A549 (cell line): ENCODE data around the gene BCL11B. TPM values are rescaled to one million over a fixed set of nuclear protein-coding genes. Genes with fewer than 3 reads are reported as not detected.

ENCODE experiments used
- ATAC-seq, 2 experiments: fragments of 200-7000 bp in 1 of 2; fragments of >200 bp in 1 of 2; cut with Nextera tagmentation in 1 of 2; cut with Tn5 transposase in 1 of 2; 3 replicates each; pipeline versions ENCODE4 v1.8.0 to v1.9.1; 2018 to 2020; ENCODE audit warnings: mild to moderate bottlenecking in 1 of 2, moderate library complexity in 1 of 2
- CTCF ChIA-PET: fragments of 300-600 bp; sonication (Branson Sonifier 250); formaldehyde crosslinking; extraction: SDS; loops from one replicate; lab custom pipeline; 2021; ENCODE audit warnings: antibody characterized with exemption, inconsistent platforms; lab: Yijun Ruan, JAX
- POLR2A ChIA-PET: fragments of 350-600 bp; formaldehyde crosslinking; extraction: SDS; loops from one replicate; lab custom pipeline; 2021; ENCODE audit warnings: antibody characterized with exemption, inconsistent platforms; lab: Yijun Ruan, JAX
- DNase-seq, 2 experiments: peaks; one replicate each; pipeline versions ENCODE4 v3.0.0 to v3.0.0-alpha.2; 2011 to 2016; ENCODE audit warnings: low read depth in 1 of 2, low spot score in 1 of 2
- FAIRE-seq: peaks from 2 replicates; lab custom pipeline; 2011; peaks lifted over from hg19 to GRCh38; lab: Jason Lieb, UNC
- H3K27ac ChIP-seq, 2 experiments: fragments of >200 bp; sonication (Bioruptor Twin); formaldehyde crosslinking; 3 replicates each; pipeline ENCODE4 v1.5.1; 2016 to 2017
- H3K4me1 ChIP-seq: fragments of >200 bp; sonication (Bioruptor Twin); formaldehyde crosslinking; 3 replicates; pipeline ENCODE4 v1.6.1; 2016
- H3K4me2 ChIP-seq: fragments of >200 bp; sonication (Bioruptor Twin); formaldehyde crosslinking; 3 replicates; pipeline ENCODE4 v1.6.1; 2016
- H3K4me3 ChIP-seq: fragments of >200 bp; sonication (Bioruptor Twin); formaldehyde crosslinking; 3 replicates; pipeline ENCODE4 v1.5.1; 2016
- H3K9me3 ChIP-seq: fragments of >200 bp; sonication (Bioruptor Twin); formaldehyde crosslinking; 3 replicates; pipeline ENCODE4 v1.6.1; 2016
- ATOH8 ChIP-seq: fragments of 250-450 bp; sonication (Bioruptor Pico); IDR thresholded peaks from 2 replicates; pipeline ENCODE4 v1.5.0; 2020; ENCODE audit warnings: low read depth, mild to moderate bottlenecking, moderate library complexity
- BHLHE40 ChIP-seq: IDR thresholded peaks from 2 replicates; pipeline ENCODE4 v1.6.1; 2012; ENCODE audit warnings: low read depth, low read length, inconsistent platforms
- CBX2 ChIP-seq: fragments of 200-600 bp; sonication (generic); IDR thresholded peaks from 2 replicates; pipeline ENCODE4 v1.6.1; 2016; ENCODE audit warnings: low read depth, mild to moderate bottlenecking, borderline replicate concordance
- CBX8 ChIP-seq: fragments of 200-600 bp; sonication (generic); IDR thresholded peaks from 2 replicates; pipeline ENCODE4 v1.6.1; 2016
- CEBPB ChIP-seq, 2 experiments: fragments of >200 bp in 1 of 2; sonication (Bioruptor Twin) in 1 of 2; formaldehyde crosslinking in 1 of 2; IDR thresholded peaks; 2 replicates each; pipeline ENCODE4 v1.6.1; 2012 to 2016
- CHD4 ChIP-seq: fragments of 200-600 bp; sonication (generic); IDR thresholded peaks from 2 replicates; pipeline ENCODE4 v1.6.1; 2016; ENCODE audit warnings: antibody characterized with exemption, mild to moderate bottlenecking, borderline replicate concordance
- EHF ChIP-seq: fragments of 250-450 bp; sonication (Bioruptor Pico); IDR thresholded peaks from 2 replicates; pipeline ENCODE4 v1.5.0; 2020; ENCODE audit warnings: mild to moderate bottlenecking
- EHMT2 ChIP-seq: fragments of 200-600 bp; sonication (generic); IDR thresholded peaks from 2 replicates; pipeline ENCODE4 v1.6.1; 2016; ENCODE audit warnings: antibody characterized with exemption, low read depth, mild to moderate bottlenecking, moderate library complexity
- EP300 ChIP-seq, 2 experiments: fragments of >200 bp; sonication (Bioruptor Twin); formaldehyde crosslinking; IDR thresholded peaks; 2 replicates in 1 of 2; 3 replicates in 1 of 2; pipeline ENCODE4 v1.6.1; 2016 to 2017
- FOSL2 ChIP-seq, 2 experiments: fragments of 450-650 bp in 1 of 2; fragments of >200 bp in 1 of 2; sonication (Bioruptor Twin) in 1 of 2; formaldehyde crosslinking; IDR thresholded peaks; 2 replicates each; pipeline versions ENCODE4 v1.5.0 to v1.6.1; 2016 to 2020; ENCODE audit warnings: mild to moderate bottlenecking in 1 of 2, moderate library complexity in 1 of 2
- HEYL ChIP-seq: fragments of 250-450 bp; sonication (Bioruptor Pico); IDR thresholded peaks from 2 replicates; pipeline ENCODE4 v1.8.0; 2021; ENCODE audit warnings: mild to moderate bottlenecking, moderate library complexity
- HOXB5 ChIP-seq: fragments of 250-450 bp; sonication (Bioruptor Pico); IDR thresholded peaks from 2 replicates; pipeline ENCODE4 v1.5.0; 2020; ENCODE audit warnings: mild to moderate bottlenecking, moderate library complexity
- JUNB ChIP-seq: fragments of >200 bp; sonication (Bioruptor Twin); formaldehyde crosslinking; IDR thresholded peaks from 2 replicates; pipeline ENCODE4 v1.6.1; 2016
- KDM5A ChIP-seq: fragments of 200-600 bp; sonication (generic); IDR thresholded peaks from 2 replicates; pipeline ENCODE4 v1.6.1; 2016; ENCODE audit warnings: antibody characterized with exemption, mild to moderate bottlenecking
- NFE2L2 ChIP-seq: fragments of 150-350 bp; conservative IDR thresholded peaks from 2 replicates; pipeline ENCODE4 v1.6.1; 2014; ENCODE audit warnings: low read length
- NPAS2 ChIP-seq: fragments of 250-450 bp; sonication (Bioruptor Pico); IDR thresholded peaks from 2 replicates; pipeline ENCODE4 v1.8.0; 2022; ENCODE audit warnings: mild to moderate bottlenecking, moderate library complexity, borderline replicate concordance
- NR3C1 ChIP-seq: fragments of >200 bp; sonication (Bioruptor Twin); formaldehyde crosslinking; IDR thresholded peaks from 3 replicates; pipeline ENCODE4 v1.6.1; 2017
- PHF8 ChIP-seq: fragments of 200-600 bp; sonication (generic); IDR thresholded peaks from 2 replicates; pipeline ENCODE4 v1.6.1; 2016; ENCODE audit warnings: low read depth, mild to moderate bottlenecking, antibody characterized with exemption, moderate library complexity, borderline replicate concordance
- RAD21 ChIP-seq, 2 experiments: fragments of >200 bp in 1 of 2; sonication (Bioruptor Twin) in 1 of 2; formaldehyde crosslinking in 1 of 2; IDR thresholded peaks in 1 of 2; conservative IDR thresholded peaks in 1 of 2; 2 replicates in 1 of 2; 3 replicates in 1 of 2; pipeline ENCODE4 v1.6.1; 2012 to 2018; ENCODE audit warnings: inconsistent platforms in 1 of 2
- RNF2 ChIP-seq: fragments of 200-600 bp; sonication (generic); IDR thresholded peaks from 2 replicates; pipeline ENCODE4 v1.6.1; 2016; ENCODE audit warnings: low read depth, mild to moderate bottlenecking, antibody characterized with exemption, moderate library complexity, borderline replicate concordance
- SREBF2 ChIP-seq: fragments of 450-650 bp; IDR thresholded peaks from 2 replicates; pipeline ENCODE4 v1.6.1; 2014; ENCODE audit warnings: mild to moderate bottlenecking, moderate library complexity
- TP53 ChIP-seq: fragments of 250-450 bp; sonication (Bioruptor Pico); IDR thresholded peaks from 2 replicates; pipeline ENCODE4 v1.5.0; 2021; ENCODE audit warnings: mild to moderate bottlenecking, moderate library complexity
- ZFP36 ChIP-seq: fragments of 450-650 bp; IDR thresholded peaks from 2 replicates; pipeline ENCODE4 v1.6.1; 2014; ENCODE audit warnings: borderline replicate concordance; ENCODE audit not compliant: partially characterized antibody
- WGBS: methylation state at CpG from one replicate; pipeline ENCODE4 v1.1.6; 2017; ENCODE audit errors: missing lambda C conversion rate; 5-methylcytosine and 5-hydroxymethylcytosine counted together
- polyA plus RNA-seq, 4 experiments: library from polyadenylated mRNA; depleted of rRNA in 3 of 4; stranded (reverse); fragments of >200 nt; fragmentation: RNase III in 1 of 4; extraction: RNeasy Plus Mini Kit Qiagen cat#74134 plus additional on column Dnase treatment in 1 of 4; gene quantifications; 2 replicates in 3 of 4; 3 replicates in 1 of 4; pipeline ENCODE4 v1.2.3, GENCODE V29; 2011 to 2017
- TF ChIP-seq, protein P1 (sequence below): IDR thresholded peaks from 2 replicates; pipeline ENCODE4 v1.6.1; 2012
- TF ChIP-seq, protein P2 (sequence below): fragments of >200 bp; sonication (Bioruptor Twin); formaldehyde crosslinking; IDR thresholded peaks from 3 replicates; pipeline ENCODE4 v1.6.1; 2016
- TF ChIP-seq, protein P3 (sequence below): fragments of 250-450 bp; sonication (Bioruptor Pico); IDR thresholded peaks from 2 replicates; pipeline ENCODE4 v1.5.0; 2021; ENCODE audit warnings: mild to moderate bottlenecking, moderate library complexity, borderline replicate concordance
- TF ChIP-seq, protein P4 (sequence below): fragments of 450-650 bp; IDR thresholded peaks from 2 replicates; pipeline ENCODE4 v1.6.1; 2014; ENCODE audit warnings: antibody characterized with exemption

The BCL11B gene
- polyA plus RNA-seq, 2 of the 4 experiments (the other 2 are of a cell fraction) = 0.43 to 0.49 TPM

GRCh38 chr14:99208318-99208717 lies 63.7 kb downstream of the BCL11B start (continued):
- TF ChIP-seq ATOH8 (CRISPR knock-in tag) (no peak), CEBPB (IDR thresholded peaks at IDR 0.05) (no peak), FOSL2 (IDR thresholded peaks at IDR 0.05) (no peak), FOSL2 (CRISPR knock-in tag; IDR thresholded peaks at IDR 0.05) (no peak), KDM5A (no peak)

GRCh38 chr14:99207456-99207855 lies 64.5 kb downstream of the BCL11B start:
- WGBS = 53% methylated on average over 4 of the region's 4 CpGs
- ChIA-PET CTCF (no interaction called here), POLR2A (no interaction called here)
- Histone ChIP-seq H3K4me3 (no peak overlapping the region), H3K9me3 (no peaks in the 10 kb centered on the region), H3K27ac (no peak overlapping the region), H3K4me1 (no peaks in the 10 kb centered on the region), H3K4me2 (no peak overlapping the region)
- FAIRE-seq (no peak), DNase-seq (no peak), ATAC-seq (no peak)
- TF ChIP-seq, protein P1, sequence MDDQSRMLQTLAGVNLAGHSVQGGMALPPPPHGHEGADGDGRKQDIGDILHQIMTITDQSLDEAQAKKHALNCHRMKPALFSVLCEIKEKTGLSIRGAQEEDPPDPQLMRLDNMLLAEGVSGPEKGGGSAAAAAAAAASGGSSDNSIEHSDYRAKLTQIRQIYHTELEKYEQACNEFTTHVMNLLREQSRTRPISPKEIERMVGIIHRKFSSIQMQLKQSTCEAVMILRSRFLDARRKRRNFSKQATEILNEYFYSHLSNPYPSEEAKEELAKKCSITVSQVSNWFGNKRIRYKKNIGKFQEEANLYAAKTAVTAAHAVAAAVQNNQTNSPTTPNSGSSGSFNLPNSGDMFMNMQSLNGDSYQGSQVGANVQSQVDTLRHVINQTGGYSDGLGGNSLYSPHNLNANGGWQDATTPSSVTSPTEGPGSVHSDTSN = no peak
- TF ChIP-seq, protein P2, sequence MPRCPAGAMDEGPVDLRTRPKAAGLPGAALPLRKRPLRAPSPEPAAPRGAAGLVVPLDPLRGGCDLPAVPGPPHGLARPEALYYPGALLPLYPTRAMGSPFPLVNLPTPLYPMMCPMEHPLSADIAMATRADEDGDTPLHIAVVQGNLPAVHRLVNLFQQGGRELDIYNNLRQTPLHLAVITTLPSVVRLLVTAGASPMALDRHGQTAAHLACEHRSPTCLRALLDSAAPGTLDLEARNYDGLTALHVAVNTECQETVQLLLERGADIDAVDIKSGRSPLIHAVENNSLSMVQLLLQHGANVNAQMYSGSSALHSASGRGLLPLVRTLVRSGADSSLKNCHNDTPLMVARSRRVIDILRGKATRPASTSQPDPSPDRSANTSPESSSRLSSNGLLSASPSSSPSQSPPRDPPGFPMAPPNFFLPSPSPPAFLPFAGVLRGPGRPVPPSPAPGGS = no peak
- TF ChIP-seq NPAS2 (CRISPR knock-in tag) (no peak), HEYL (CRISPR knock-in tag) (no peak), EP300 (IDR thresholded peaks at IDR 0.05) (no peak), ZFP36 (no peak), CBX2 (no peak)

- CTCF ChIA-PET = interaction anchor here (1.1 kb wide), 1 partner anchor 1228 kb away, joined by 3 read pairs; no protein-coding TSS in a partner anchor
- DNase-seq = no peak
- ATAC-seq = no peak
- TF ChIP-seq PHF8 (no peak), CHD4 (no peak), TP53 (no peak), JUNB (no peak), SREBF2 (no peak)
- no peak overlapping the region for H3K4me2 ChIP-seq
- FAIRE-seq = no peak
- H3K4me3 ChIP-seq = no peak overlapping the region
- no peaks in the 10 kb centered on the region for H3K9me3 ChIP-seq
- no peaks in the 10 kb centered on the region for H3K4me1 ChIP-seq
- POLR2A ChIA-PET = no interaction called here
- WGBS = 55% methylated on average over 4 of the region's 4 CpGs
- H3K27ac ChIP-seq = no peak overlapping the region
Measured at GRCh38 chr14:99206090-99206489, 65.9 kb downstream of the BCL11B start.

- Histone ChIP-seq H3K27ac (no peak overlapping the region), H3K4me1 (no peaks in the 10 kb centered on the region), H3K4me2 (no peak overlapping the region), H3K9me3 (no peaks in the 10 kb centered on the region), H3K4me3 (no peak overlapping the region)
- no peak for ATAC-seq
- CTCF ChIA-PET = interaction anchor here (1.1 kb wide), 1 partner anchor 1227 kb away, joined by 3 read pairs; no protein-coding TSS in a partner anchor
- no peak for DNase-seq
- 80% methylated on average over 17 of the region's 17 CpGs for WGBS
- FAIRE-seq = no peak
- POLR2A ChIA-PET = no interaction called here
- TF ChIP-seq CEBPB (IDR thresholded peaks at IDR 0.05) = no peak
- no peak for TF ChIP-seq HOXB5 (CRISPR knock-in tag)
- no peak for TF ChIP-seq RAD21 (conservative IDR thresholded peaks at IDR 0.05 in 1 of 2, IDR thresholded peaks at IDR 0.05 in 1 of 2)
- TF ChIP-seq NFE2L2 = no peak
- TF ChIP-seq CBX2 = no peak
- no peak for TF ChIP-seq BHLHE40
- no peak for TF ChIP-seq CBX8
- TF ChIP-seq JUNB = no peak
- TF ChIP-seq, protein P3, sequence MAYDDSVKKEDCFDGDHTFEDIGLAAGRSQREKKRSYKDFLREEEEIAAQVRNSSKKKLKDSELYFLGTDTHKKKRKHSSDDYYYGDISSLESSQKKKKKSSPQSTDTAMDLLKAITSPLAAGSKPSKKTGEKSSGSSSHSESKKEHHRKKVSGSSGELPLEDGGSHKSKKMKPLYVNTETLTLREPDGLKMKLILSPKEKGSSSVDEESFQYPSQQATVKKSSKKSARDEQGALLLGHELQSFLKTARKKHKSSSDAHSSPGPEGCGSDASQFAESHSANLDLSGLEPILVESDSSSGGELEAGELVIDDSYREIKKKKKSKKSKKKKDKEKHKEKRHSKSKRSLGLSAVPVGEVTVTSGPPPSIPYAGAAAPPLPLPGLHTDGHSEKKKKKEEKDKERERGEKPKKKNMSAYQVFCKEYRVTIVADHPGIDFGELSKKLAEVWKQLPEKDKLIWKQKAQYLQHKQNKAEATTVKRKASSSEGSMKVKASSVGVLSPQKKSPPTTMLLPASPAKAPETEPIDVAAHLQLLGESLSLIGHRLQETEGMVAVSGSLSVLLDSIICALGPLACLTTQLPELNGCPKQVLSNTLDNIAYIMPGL (CRISPR knock-in tag) = no peak
- no peak for TF ChIP-seq EHF
- no peak for TF ChIP-seq RNF2
- no peak for TF ChIP-seq EHMT2
- TF ChIP-seq, protein P4, sequence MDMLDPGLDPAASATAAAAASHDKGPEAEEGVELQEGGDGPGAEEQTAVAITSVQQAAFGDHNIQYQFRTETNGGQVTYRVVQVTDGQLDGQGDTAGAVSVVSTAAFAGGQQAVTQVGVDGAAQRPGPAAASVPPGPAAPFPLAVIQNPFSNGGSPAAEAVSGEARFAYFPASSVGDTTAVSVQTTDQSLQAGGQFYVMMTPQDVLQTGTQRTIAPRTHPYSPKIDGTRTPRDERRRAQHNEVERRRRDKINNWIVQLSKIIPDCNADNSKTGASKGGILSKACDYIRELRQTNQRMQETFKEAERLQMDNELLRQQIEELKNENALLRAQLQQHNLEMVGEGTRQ = no peak
- TF ChIP-seq NR3C1 = no peak
Measured at GRCh38 chr14:99205086-99205688, 66.8 kb downstream of the BCL11B start.
